ENCODE measurements around the gene IPO5. TPM values are rescaled to one million over a fixed set of nuclear protein-coding genes. Genes with fewer than 3 reads are reported as not detected.
A peak's percentile ranks its signal among the peaks of the same experiment; 100 is the strongest.
"Not testable (repeated sequence)": the region's sequence is repeated elsewhere in the genome, so short reads cannot be mapped to it uniquely, and the experiment has no call there.

Gene IPO5
- total and polyA plus RNA-seq, 12 donors: 20.1 to 87.2 (median 74.0) TPM

DNA sequence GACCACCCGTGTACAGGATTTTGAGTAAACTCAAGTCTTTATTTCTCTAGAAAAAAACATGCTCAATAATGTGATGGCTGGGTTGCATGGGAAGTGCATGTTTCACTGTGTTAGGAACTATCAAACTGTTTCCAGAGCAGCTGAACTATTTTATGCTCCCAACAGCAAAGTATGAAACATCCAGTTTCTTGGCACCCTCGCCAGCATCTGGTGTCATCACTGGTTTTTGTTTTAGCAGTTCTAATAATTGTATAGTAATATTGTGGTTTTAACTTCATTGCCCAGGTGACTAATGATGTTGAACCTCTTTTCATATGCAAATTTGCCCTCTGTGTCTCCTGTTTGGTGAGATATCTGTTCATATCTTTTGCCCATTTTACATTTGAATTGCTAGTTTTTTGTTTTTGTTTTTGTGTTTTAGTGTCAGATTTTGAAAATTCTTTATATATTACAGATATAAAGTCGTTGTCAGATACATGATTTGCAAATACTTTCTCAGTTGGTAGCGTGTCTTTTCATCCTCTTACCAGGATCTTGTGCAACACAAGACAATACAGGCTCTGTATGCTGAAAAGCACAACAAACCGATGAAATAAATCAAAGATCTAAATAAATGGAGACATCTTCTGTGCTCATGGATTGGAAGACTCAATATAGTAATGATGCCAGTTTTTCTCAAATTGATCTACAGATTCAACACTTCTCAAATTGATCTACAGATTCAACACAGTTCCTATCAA lies 87.8 kb downstream of the IPO5 start:
- Histone ChIP-seq H3K9me3 (replicated peaks in 1 of 3) (no peaks in the 10 kb centered on the region), H3K27me3 (no peaks in the 10 kb centered on the region), H3K4me3 (no peak overlapping the region), H3K4me1 (replicated peaks in 1 of 2) (no peaks in the 10 kb centered on the region), H3K27ac (no peak overlapping the region), H3K36me3 (replicated peaks in 1 of 2) (no peaks in the 10 kb centered on the region)
- 76 to 86% (median 83%) methylated on average over 5 of the region's 5 CpGs for WGBS, 4 donors
- no peak for DNase-seq
- intact Hi-C loops (cut with DNase I): no loop called here
- no peak for TF ChIP-seq POLR2A (IDR thresholded peaks at IDR 0.05)
- TF ChIP-seq, protein P1, sequence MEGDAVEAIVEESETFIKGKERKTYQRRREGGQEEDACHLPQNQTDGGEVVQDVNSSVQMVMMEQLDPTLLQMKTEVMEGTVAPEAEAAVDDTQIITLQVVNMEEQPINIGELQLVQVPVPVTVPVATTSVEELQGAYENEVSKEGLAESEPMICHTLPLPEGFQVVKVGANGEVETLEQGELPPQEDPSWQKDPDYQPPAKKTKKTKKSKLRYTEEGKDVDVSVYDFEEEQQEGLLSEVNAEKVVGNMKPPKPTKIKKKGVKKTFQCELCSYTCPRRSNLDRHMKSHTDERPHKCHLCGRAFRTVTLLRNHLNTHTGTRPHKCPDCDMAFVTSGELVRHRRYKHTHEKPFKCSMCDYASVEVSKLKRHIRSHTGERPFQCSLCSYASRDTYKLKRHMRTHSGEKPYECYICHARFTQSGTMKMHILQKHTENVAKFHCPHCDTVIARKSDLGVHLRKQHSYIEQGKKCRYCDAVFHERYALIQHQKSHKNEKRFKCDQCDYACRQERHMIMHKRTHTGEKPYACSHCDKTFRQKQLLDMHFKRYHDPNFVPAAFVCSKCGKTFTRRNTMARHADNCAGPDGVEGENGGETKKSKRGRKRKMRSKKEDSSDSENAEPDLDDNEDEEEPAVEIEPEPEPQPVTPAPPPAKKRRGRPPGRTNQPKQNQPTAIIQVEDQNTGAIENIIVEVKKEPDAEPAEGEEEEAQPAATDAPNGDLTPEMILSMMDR (IDR thresholded peaks at IDR 0.05): no peak

DNA sequence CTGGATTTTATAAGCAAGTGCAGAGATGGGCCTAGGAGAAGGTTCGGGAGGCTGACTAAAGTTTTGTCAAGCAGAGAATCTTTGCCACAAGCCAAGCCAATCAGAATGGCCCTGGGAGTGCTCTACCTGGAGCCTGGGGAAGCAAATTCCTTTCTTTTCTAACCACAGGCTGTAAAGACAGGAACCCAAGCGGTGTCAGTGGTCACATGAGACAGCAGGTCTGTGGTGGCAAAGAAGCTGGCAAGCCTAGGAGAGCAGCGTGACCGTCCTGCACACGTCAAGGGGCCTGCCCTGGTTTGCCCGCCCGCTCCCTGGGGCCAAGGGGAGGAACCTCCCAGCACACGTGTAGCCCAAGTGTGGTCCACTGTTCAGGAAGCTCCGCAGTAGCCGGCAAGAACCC lies 90.8 kb downstream of the IPO5 start:
- no peak for TF ChIP-seq POLR2A (IDR thresholded peaks at IDR 0.05)
- TF ChIP-seq, protein P1 (IDR thresholded peaks at IDR 0.05): no peak
- H3K9me3 ChIP-seq (replicated peaks in 1 of 3): no peaks in the 10 kb centered on the region
- H3K36me3 ChIP-seq (replicated peaks in 1 of 2): no peaks in the 10 kb centered on the region
- WGBS, 4 donors: 74 to 88% (median 84%) methylated on average over 10 of the region's 10 CpGs
- intact Hi-C loops (cut with DNase I): no loop called here
- no peaks in the 10 kb centered on the region for H3K27me3 ChIP-seq
- no peak overlapping the region for H3K27ac ChIP-seq
- H3K4me1 ChIP-seq (replicated peaks in 1 of 2): no peaks in the 10 kb centered on the region
- H3K4me3 ChIP-seq: no peak overlapping the region
- no peak for DNase-seq

DNA sequence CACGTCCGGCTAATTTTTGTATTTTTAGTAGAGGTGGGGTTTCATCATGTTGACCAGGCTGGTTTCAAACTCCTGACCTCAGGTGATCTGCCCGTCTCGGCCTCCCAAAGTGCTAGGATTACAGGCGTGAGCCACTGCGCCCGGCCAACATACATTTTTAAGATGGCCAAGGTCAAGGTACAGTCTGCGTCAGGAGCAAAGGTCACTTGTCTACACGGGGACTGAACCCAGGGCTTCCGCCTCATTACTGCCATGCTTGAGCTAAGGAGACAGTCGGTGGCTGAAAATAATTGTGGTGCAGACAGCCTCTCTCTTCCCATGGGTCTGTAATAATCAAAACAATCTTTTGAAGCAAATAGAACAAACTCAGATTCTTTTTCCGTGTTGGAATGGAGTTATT lies 94.3 kb downstream of the IPO5 start:
- H3K4me3 ChIP-seq; H3K36me3 ChIP-seq (replicated peaks in 1 of 2); H3K9me3 ChIP-seq (replicated peaks in 1 of 3); H3K27me3 ChIP-seq; H3K27ac ChIP-seq; intact Hi-C loops (cut with DNase I); H3K4me1 ChIP-seq (replicated peaks in 1 of 2); DNase-seq: not testable (repeated sequence)
- 70 to 78% (median 75%) methylated on average over 9 to 12 of the region's 12 CpGs for WGBS, 4 donors

DNA sequence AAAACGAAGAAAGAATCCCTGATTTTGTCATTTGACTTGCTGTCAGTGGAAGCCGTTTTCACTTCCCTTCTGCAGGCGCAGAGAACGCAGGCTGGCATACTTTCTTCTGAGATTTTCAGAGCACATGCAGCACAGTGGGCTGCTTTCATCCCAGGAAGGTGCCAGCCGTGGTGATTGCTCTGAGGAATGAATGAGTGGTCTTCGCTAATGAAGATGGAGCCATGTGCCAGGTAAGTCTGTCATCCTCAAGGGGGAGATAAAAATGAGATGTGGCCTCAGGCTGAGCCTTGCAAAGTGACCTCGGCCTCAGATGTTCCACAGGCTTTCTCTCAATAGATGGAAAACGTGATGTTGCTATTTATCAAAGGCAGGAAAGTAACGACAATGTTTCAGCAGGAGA lies 94.8 kb downstream of the IPO5 start:
- Histone ChIP-seq H3K9me3 (replicated peaks in 1 of 3) (no peaks in the 10 kb centered on the region), H3K36me3 (replicated peaks in 1 of 2) (no peaks in the 10 kb centered on the region), H3K27ac (no peak overlapping the region), H3K27me3 (no peaks in the 10 kb centered on the region), H3K4me3 (no peak overlapping the region), H3K4me1 (replicated peaks in 1 of 2) (no peaks in the 10 kb centered on the region)
- no peak for TF ChIP-seq POLR2A (IDR thresholded peaks at IDR 0.05)
- TF ChIP-seq, protein P1 (IDR thresholded peaks at IDR 0.05): no peak
- no peak for DNase-seq
- WGBS, 4 donors: 56 to 62% (median 60%) methylated on average over 9 of the region's 9 CpGs
- intact Hi-C loops (cut with DNase I): no loop called here

DNA sequence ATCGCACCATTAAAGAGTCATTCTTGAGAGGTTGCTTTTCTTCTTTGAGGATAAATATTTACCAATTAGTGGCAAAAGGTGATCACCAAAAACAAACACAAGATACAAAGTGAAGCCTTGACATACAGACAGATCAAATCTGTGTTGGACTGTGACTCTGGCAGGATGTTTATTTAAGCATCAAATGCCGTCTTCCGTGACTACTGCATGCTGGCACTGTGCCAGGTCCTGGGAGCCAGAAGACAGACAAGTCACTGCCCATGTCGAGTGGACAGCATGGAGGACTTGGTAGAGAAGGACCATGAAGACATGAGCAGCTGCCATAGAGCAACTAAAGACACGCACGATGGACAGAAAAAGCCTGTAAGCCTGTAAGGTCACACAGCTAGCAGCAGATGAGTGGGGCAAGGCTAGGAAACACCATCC lies 96.6 kb downstream of the IPO5 start:
- Histone ChIP-seq H3K9me3 (replicated peaks in 1 of 3) (no peaks in the 10 kb centered on the region), H3K27me3 (no peaks in the 10 kb centered on the region), H3K27ac (no peak overlapping the region), H3K36me3 (replicated peaks in 1 of 2) (no peaks in the 10 kb centered on the region), H3K4me3 (no peak overlapping the region), H3K4me1 (replicated peaks in 1 of 2) (no peaks in the 10 kb centered on the region)
- TF ChIP-seq, protein P1 (IDR thresholded peaks at IDR 0.05): no peak
- no peak for TF ChIP-seq POLR2A (IDR thresholded peaks at IDR 0.05)
- 49 to 51% (median 50%) methylated on average over 6 of the region's 6 CpGs for WGBS, 4 donors
- DNase-seq: peak in 1 of 7 donors; percentile 5
- intact Hi-C loops (cut with DNase I): no loop called here

All from adrenal gland (tissue), 12 donors.